MCF 10A (cell line): ENCODE data around the gene HMOX2. TPM values are rescaled to one million over a fixed set of nuclear protein-coding genes. Genes with fewer than 3 reads are reported as not detected.

Experiments
- BruUV-seq: library from RNA; stranded (reverse); fragments of 400-500 nt; replicated peaks from 2 replicates; lab custom pipeline; 2021; lab: Mats Ljungman, UMichigan
- CTCF ChIA-PET: fragments of 300-600 bp; sonication (Branson Sonifier 250); formaldehyde crosslinking; extraction: SDS; loops from one replicate; lab custom pipeline; 2021; ENCODE audit warnings: antibody characterized with exemption, inconsistent platforms; lab: Yijun Ruan, JAX
- POLR2A ChIA-PET: fragments of 300-600, 350-650 bp; sonication (Branson Sonifier 250); formaldehyde crosslinking; extraction: SDS; loops from one replicate; lab custom pipeline; 2020; ENCODE audit warnings: antibody characterized with exemption, inconsistent platforms; lab: Yijun Ruan, JAX
- DNase-seq: peaks from one replicate; pipeline ENCODE4 v3.0.0-alpha.2; 2018; ENCODE audit not compliant: unreplicated experiment
- H3K27ac Mint-ChIP-seq: one replicate; pipeline ENCODE4 v1.8.0; 2022; ENCODE audit warnings: mild to moderate bottlenecking, low read depth, mixed read lengths; ENCODE audit not compliant: unreplicated experiment
- H3K27me3 Mint-ChIP-seq: one replicate; pipeline ENCODE4 v1.8.0; 2022; ENCODE audit warnings: mixed read lengths; ENCODE audit not compliant: insufficient read depth, unreplicated experiment
- H3K36me3 Mint-ChIP-seq: one replicate; pipeline ENCODE4 v1.8.0; 2022; ENCODE audit warnings: mild to moderate bottlenecking, moderate library complexity, mixed read lengths; ENCODE audit not compliant: insufficient read depth, unreplicated experiment
- H3K4me1 Mint-ChIP-seq: one replicate; pipeline ENCODE4 v1.8.0; 2022; ENCODE audit warnings: mixed read lengths; ENCODE audit not compliant: insufficient read depth, unreplicated experiment
- H3K4me3 Mint-ChIP-seq: one replicate; pipeline ENCODE4 v1.8.0; 2022; ENCODE audit warnings: mild to moderate bottlenecking, moderate library complexity, mixed read lengths; ENCODE audit not compliant: unreplicated experiment
- H3K9me3 Mint-ChIP-seq: one replicate; pipeline ENCODE4 v1.8.0; 2022; ENCODE audit warnings: mixed read lengths; ENCODE audit not compliant: unreplicated experiment
- CTCF ChIP-seq: fragments of 200-600 bp; IDR thresholded peaks from one replicate; pipeline ENCODE4 v1.8.0; 2022; ENCODE audit warnings: antibody characterized with exemption, mild to moderate bottlenecking; ENCODE audit not compliant: unreplicated experiment
- intact Hi-C: fragments of 100-400 bp; cut with micrococcal nuclease; formaldehyde crosslinking; loops from 2 replicates; pipeline ENCODE4 v1.14.1; 2022
- total RNA-seq: library from RNA; stranded (reverse); gene quantifications from 2 replicates; pipeline ENCODE4 v1.2.3, GENCODE V29; 2022

HMOX2 gene
- total RNA-seq, 1 experiment from 2014 or later: 65.6 TPM

DNA sequence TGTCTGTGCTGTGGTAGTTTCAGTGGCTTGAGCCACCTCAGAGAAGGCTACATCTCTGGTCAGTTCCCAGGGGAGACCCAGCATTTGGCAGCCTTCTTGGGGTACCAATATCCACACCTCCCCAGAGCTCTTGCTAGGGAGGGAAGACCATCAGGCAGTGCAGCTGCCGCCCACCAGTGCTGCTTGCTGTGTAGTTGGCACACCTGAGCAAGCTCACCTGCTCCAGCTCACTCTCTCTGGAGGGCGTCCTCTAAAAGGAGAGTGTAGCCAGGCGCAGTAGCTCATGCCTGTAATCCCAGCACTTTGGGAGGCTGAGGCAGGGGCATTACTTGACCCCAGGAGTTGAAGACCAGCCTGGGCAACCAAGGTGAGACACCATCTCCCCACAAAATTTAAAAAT is 32.6 kb downstream of the HMOX2 start:
- ChIA-PET CTCF (interaction anchor here (0.6 to 8.9 kb wide), 8 partner anchors 8 to 1062 kb away, joined by 3 to 100 read pairs (median 7); no protein-coding TSS in a partner anchor), POLR2A (no interaction called here)
- no peak for TF ChIP-seq CTCF
- Mint-ChIP-seq H3K4me3 (no peak overlapping the region), H3K27me3 (no peaks in the 10 kb centered on the region), H3K4me1 (no peaks in the 10 kb centered on the region), H3K9me3 (no peaks in the 10 kb centered on the region), H3K36me3 (peaks cover 37% of the 10 kb centered on the region), H3K27ac (no peak overlapping the region)
- no TSS peak for BruUV-seq
- intact Hi-C loops: no loop called here
- DNase-seq: no peak

- Mint-ChIP-seq H3K4me1 (no peaks in the 10 kb centered on the region), H3K27ac (no peak overlapping the region), H3K36me3 (peaks cover 41% of the 10 kb centered on the region), H3K4me3 (no peak overlapping the region), H3K27me3 (no peaks in the 10 kb centered on the region), H3K9me3 (no peaks in the 10 kb centered on the region)
- DNase-seq: no peak
- TF ChIP-seq CTCF: no peak
- intact Hi-C loops: no loop called here
- POLR2A ChIA-PET: no interaction called here
- no TSS peak for BruUV-seq
- CTCF ChIA-PET: interaction anchor here (0.6 to 8.9 kb wide), 8 partner anchors 8 to 1063 kb away, joined by 3 to 86 read pairs (median 3); no protein-coding TSS in a partner anchor
Observed at GRCh38 chr16:4509420-4509819, 33.2 kb downstream of the HMOX2 start.

DNA sequence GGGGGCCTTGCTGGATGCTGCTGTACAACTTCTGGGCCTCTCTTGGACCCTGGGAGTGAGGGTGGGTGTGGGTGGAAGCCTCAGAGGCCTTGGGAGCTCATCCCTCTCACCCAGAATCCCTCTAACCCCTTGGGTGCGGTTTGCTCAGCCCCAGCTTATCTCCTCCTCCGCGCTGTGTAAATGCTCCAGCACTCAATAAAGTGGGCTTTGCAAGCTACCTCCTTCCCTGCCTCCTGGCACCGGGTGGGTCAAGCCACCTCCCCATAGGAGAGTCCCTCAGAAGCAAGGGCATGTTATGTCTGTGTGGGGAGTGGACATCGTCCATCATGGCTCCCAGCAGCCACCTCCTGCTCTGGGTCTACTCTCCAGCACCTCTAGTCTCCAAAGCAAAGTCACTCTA is 33.9 kb downstream of the HMOX2 start:
- H3K27ac Mint-ChIP-seq: no peak overlapping the region
- no peaks in the 10 kb centered on the region for H3K27me3 Mint-ChIP-seq

More for the DNA sequence above, 33.9 kb downstream of the HMOX2 start:
- intact Hi-C loops: no loop called here
- Mint-ChIP-seq H3K36me3 (peaks cover 41% of the 10 kb centered on the region), H3K9me3 (no peaks in the 10 kb centered on the region), H3K4me1 (no peaks in the 10 kb centered on the region), H3K4me3 (no peak overlapping the region)
- BruUV-seq: no TSS peak
- TF ChIP-seq CTCF: no peak
- POLR2A ChIA-PET: interaction anchor here (0.8 to 1.8 kb wide), 2 partner anchors 38 to 43 kb away, joined by 5 read pairs; no protein-coding TSS in a partner anchor
- CTCF ChIA-PET: interaction anchor here (0.7 to 8.9 kb wide), 7 partner anchors 8 to 116 kb away, joined by 3 to 86 read pairs (median 3); no protein-coding TSS in a partner anchor
- DNase-seq: no peak
